Stimulated activated CD8-positive, alpha-beta memory T cell treated with anti-CD3 and anti-CD28 coated beads, Interleukin-15, amount 100 ng/mL, for 4 hours (primary cell): ENCODE measurements around the gene DMAC1.

Source experiments
- DNase-seq, 2 donors: peaks; one replicate each; pipeline ENCODE4 v3.0.0-alpha.2; 2020; ENCODE audit warnings: low read depth in 2 of 2

Gene DMAC1

GRCh38 chr9:7783635-7784063 lies 15.9 kb downstream of the DMAC1 start:
- DNase-seq, result no peak

GRCh38 chr9:7782400-7783120 lies 17.0 kb downstream of the DMAC1 start:
- no peak for DNase-seq

GRCh38 chr9:7780261-7780988 lies 19.2 kb downstream of the DMAC1 start:
- no peak for DNase-seq

GRCh38 chr9:7778851-7779600 lies 20.6 kb downstream of the DMAC1 start:
- no peak for DNase-seq

GRCh38 chr9:7777771-7778170 lies 21.8 kb downstream of the DMAC1 start:
- no peak for DNase-seq

- DNase-seq, result no peak
These were observed 29.5 kb downstream of the DMAC1 start for GRCh38 chr9:7770111-7770510.

GRCh38 chr9:7762600-7762999 lies 37.0 kb downstream of the DMAC1 start:
- DNase-seq, result no peak

- DNase-seq, result no peak
These were observed 39.6 kb downstream of the DMAC1 start for GRCh38 chr9:7760014-7760415.

GRCh38 chr9:7756088-7756487 lies 43.5 kb downstream of the DMAC1 start:
- no peak for DNase-seq

- no peak for DNase-seq
These were observed 47.1 kb downstream of the DMAC1 start for GRCh38 chr9:7752481-7752880.
